DOHH2 (cell line): Measurements from ENCODE around the gene SELENOP.

ENCODE experiments used
- EZH2phosphoT487 ChIP-seq: fragments of 200-600 bp; sonication (generic); IDR thresholded peaks from 2 replicates; pipeline ENCODE4 v1.6.1; 2017; ENCODE audit warnings: borderline replicate concordance, mild to moderate bottlenecking, antibody characterized with exemption, low read length, moderate library complexity, mixed read lengths
- TF ChIP-seq, protein P1 (sequence below): fragments of 200-600 bp; sonication (generic); IDR thresholded peaks from one replicate; pipeline ENCODE4 v1.5.1; 2014; ENCODE audit warnings: antibody characterized with exemption, mild to moderate bottlenecking, low read depth, low read length; ENCODE audit not compliant: poor library complexity, severe bottlenecking

GRCh38 chr5:42799241-42799608, 12.5 kb downstream of the SELENOP start:
- TF ChIP-seq, protein P1, sequence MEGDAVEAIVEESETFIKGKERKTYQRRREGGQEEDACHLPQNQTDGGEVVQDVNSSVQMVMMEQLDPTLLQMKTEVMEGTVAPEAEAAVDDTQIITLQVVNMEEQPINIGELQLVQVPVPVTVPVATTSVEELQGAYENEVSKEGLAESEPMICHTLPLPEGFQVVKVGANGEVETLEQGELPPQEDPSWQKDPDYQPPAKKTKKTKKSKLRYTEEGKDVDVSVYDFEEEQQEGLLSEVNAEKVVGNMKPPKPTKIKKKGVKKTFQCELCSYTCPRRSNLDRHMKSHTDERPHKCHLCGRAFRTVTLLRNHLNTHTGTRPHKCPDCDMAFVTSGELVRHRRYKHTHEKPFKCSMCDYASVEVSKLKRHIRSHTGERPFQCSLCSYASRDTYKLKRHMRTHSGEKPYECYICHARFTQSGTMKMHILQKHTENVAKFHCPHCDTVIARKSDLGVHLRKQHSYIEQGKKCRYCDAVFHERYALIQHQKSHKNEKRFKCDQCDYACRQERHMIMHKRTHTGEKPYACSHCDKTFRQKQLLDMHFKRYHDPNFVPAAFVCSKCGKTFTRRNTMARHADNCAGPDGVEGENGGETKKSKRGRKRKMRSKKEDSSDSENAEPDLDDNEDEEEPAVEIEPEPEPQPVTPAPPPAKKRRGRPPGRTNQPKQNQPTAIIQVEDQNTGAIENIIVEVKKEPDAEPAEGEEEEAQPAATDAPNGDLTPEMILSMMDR = no peak
- no peak for TF ChIP-seq EZH2phosphoT487
